A172 (cell line): ENCODE data around the gene CBX1. TPM values are rescaled to one million over a fixed set of nuclear protein-coding genes. Genes with fewer than 3 reads are reported as not detected.

Source experiments
- DNase-seq: peaks from one replicate; pipeline ENCODE4 v3.0.0-alpha.2; 2015; ENCODE audit warnings: low spot score
- total RNA-seq: library from RNA; depleted of rRNA; stranded (reverse); fragments of >200 nt; shearing (Covaris generic); gene quantifications from 2 replicates; pipeline ENCODE4 v1.2.3, GENCODE V29; 2014; rRNA removed

CBX1 gene
- total RNA-seq, 1 experiment from 2014 or later, result 164 TPM

DNA sequence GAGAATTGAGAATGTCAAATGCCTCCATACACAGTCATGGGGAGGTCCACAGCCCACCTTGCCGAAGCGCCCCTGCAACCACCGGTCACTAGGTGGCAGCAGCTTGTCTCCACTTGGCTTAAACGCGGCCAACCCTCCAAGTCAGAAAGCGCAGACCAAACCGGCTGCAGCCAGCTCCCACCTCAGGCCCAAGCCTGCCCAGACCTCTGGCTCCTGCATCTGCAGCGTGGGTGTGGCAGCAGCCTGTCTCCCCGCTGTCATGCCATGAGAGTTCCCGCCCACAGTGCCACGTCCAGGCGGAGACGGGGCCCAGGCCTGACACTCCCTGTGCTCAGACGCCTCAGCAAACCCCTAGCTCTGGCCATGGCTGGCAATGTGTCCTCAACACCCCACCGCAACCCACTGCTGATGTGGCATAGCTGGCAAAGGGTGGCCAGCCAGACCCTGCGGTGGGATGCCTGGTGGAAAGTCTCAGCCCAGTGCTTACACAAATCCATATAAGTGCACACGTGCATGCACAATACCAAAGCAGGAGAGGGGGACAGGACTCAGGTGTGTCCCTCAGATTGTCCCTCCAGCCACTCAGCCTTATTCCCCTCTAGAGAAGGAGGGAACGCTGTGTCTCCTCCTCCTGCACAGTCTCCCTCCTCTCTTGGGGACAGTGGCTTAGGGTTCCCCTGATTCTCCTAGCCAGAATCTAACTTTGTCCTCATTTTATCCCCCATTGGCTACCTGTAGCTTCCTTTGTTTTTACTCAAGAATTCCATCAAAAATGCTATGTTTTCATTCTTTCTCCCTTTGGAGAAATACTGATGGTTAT, 74.6 kb downstream of the CBX1 start:
- DNase-seq, result peak; percentile 91

DNA sequence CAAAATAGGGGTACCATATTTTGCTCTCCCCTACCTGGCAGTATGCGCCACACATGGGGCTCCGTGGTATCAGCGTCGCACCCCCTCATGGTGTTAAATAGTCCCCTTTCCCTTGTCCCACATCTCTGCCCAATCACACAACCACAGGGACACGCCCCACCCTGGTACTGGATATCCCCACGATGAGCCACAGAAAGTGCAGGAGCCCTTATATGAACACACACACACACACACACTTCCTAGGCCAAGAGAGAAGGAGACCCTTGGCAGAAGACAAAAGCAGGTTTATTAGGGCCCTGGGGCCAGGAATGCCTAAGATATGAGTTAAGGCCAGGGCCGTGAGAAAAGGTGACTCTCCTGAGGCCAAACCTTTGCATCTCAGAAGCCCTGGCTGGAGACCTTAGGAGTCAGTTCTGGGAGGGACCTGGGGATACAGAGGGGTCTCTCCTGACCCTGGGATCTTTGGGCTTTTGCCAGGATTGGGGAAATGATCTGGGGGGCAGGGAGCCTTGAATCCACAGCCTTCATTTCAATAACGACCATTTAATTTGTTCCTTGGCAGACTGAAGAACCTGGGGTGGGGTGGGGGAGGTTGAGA, 75.3 kb downstream of the CBX1 start:
- DNase-seq, result no peak

DNA sequence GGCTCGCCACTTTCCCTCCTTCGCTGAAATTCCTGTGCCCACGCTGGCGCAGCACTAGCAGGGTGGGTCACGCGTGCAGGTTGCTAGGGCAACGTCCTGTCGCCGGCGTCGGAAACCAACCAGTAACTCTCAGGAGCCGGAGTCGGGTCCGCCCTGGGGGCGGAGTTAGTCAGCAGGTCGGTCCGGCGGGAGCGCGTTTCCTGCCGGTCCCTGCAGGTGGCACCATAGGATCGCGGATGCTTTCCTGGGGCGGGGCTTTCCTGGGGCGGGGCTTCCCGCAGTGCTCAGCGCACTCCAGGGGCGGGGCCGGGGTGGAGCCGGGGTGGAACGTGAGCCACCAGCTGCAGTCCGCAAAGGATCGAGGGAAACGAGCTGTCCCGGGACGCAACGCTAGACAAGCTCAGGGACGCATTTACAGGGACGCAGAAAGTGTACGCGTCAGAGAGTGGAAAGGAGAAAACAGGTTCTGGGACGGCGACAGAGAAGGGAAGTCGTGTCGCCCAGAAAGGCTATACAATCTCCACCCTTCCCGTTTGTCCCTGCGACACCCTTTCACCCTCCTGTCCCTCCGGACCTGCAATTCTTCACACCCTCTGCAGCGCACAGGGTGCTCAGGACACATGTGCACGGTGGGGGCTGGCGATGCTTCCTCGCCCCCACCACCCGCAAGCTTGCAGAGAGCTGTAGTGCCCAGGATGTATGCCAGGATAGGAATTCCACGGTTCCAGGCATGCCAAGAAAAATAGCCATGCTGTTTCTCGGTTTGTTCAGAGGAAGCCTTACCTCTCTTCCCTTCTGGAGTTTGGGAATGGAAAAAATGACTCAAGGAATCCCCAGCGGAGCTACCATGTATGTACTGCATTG, 76.0 kb downstream of the CBX1 start:
- peak; percentile 97 for DNase-seq

DNA sequence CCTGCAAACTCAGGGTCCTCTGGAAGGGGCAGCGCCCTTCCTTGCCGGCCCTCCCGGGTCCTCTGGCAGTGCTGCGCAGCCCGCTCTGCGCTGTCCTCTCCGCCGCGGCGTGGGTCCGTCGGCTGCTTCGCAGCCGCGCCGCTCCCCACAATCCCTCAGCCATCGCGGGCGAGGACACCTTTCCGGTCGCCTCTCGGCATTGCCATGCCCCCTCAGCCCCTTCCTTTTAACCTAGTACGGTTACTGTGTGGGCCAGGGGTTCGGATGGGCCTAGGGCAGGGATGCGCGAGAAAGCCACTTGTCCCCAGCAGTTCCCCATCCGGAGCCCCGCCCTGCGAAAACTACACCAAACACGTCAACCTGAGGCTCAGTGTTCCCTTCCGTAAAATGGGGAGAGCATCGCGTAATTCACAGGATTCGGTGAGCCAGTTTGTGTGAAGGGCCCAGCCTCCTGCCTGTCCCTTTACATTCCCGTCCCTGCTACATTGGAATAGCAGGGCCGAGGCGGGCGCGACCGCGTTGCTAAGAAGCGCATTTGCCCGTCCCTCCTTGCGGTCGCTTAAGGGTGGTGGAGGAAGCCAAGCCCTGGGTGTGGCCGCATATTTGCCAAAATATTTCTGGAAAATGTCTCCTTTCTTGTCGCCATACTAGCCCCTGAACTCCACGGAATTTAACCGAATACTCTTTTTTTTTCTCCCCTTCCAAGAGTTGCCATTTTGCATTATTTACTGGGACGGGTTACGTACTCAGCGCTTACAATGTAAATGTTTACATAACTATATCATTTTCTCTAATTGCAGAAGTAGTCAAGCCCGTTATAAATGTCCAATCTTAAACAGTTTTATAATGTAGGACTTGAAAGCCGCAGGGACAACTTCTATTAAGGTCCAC, 76.9 kb downstream of the CBX1 start:
- DNase-seq, result peak; percentile 88

DNA sequence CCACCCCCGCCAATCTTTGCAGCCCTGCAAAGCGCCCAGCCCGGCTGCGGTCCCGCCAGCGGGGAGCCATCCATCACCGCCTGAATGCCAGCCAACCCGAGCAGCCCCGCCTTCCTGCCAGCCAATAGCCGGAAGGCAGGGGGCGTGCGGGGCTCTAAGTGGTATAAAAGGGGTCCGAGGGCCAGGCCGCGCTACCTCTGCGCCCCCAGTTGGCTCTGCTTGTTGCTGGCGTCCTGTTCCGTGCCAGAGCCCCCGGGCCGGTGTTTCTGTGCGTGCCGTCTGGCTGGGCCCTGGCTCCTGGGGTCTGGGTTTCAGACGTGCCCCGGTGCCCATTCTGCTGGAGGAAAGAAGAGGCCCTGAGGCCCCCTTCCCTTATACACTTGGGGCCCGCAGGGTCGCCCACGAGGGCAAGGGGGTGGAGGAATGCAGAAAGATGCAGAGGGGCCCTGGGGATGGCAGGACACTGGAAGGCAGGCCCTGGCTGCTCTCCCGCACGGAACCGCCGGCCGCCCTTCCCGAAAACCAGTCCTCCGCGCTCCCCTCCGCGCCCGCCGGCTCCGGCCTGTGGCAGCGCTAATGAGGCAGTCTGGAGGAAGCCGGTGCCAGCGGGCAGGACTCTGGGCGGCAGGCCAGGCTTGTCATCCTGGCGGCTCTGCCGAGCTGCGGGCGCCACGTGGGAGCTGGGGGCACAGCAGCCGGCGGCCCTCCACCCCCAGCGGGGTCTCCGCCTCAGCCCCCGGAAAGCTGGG, 77.7 kb downstream of the CBX1 start:
- DNase-seq, result peak; percentile 85

DNA sequence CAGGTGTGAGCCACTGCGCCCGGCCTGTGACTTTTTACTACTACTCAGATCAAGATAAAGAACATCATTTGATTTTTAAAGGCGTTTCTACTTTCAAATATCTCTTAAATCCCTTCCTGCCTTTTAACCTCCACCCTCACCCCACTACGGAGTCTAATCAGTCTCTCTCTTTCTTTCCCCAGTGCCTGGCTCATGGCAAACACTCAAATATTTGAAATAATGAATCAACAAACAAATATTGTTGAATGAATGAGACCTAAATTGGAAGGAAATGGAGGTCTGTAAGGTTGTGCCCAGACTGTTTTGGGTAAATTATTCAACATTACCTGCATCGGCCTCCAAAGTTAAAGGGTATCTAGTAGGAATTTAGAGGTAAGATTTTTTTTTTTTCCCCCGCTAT, 78.4 kb downstream of the CBX1 start:
- DNase-seq, result no peak

DNA sequence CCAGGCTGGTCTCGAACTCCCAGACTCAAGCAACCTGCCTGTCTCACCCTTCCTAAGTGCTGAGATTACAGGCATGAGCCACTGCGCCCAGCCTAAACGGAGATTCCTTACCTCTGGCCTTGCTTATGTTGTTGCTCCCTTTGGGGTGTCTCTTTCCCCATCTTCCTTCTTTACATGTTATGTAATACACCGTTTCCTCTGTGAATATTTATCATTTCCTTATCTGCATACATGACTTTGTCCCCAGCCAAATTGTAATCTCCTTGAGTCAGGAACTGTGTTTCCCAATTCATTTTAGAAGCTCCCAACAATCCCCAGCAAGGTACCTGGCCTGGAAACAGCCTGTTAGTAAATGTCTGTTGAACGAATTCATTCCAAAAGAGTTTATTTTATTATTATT, 79.3 kb downstream of the CBX1 start:
- no peak for DNase-seq

Other genes starting within 250 kb of the CBX1 start
- 1.2 and 2.5 TPM in 2 replicates for gene SP2, start 205.2 kb downstream of the CBX1 start, total RNA-seq
- gene PNPO, start 159.9 kb downstream of the CBX1 start, total RNA-seq, result 59.4 and 61.9 TPM in 2 replicates
- gene PRR15L, start 143.6 kb downstream of the CBX1 start, total RNA-seq, result not detected in 2 replicates
- 87.2 and 96.9 TPM in 2 replicates for gene CDK5RAP3, start 130.4 kb downstream of the CBX1 start, total RNA-seq
- 24.1 and 40.0 TPM in 2 replicates for gene COPZ2, start 63.7 kb downstream of the CBX1 start, total RNA-seq
- gene NFE2L1, start 53.1 kb downstream of the CBX1 start, total RNA-seq, result 73.6 and 140 TPM in 2 replicates
- gene SNX11, start 6.3 kb upstream of the CBX1 start, total RNA-seq, result 15.1 and 24.8 TPM in 2 replicates